ENCODE measurements around the gene NCMAP.

- TF ChIP-seq CTCF (conservative IDR thresholded peaks at IDR 0.05 in 1 of 2, IDR thresholded peaks at IDR 0.05 in 1 of 2; ENCODE audit: low read depth in 1 of 2, low read length in 2 of 2) = no peak
- no peak for TF ChIP-seq EZH2 (IDR thresholded peaks at IDR 0.05; ENCODE audit: low read length, missing control alignments)
Measured at GRCh38 chr1:24556414-24556795, 518 bp downstream of the NCMAP start.

Measured in fibroblast of lung (primary cell).